Common myeloid progenitor, CD34-positive (primary cell): ENCODE measurements around the gene AP3D1.

Source experiments
- CTCF ChIA-PET: fragments of 350-600 bp; sonication (Branson Sonifier 250); formaldehyde crosslinking; loops from one replicate; lab custom pipeline; 2021; ENCODE audit warnings: antibody characterized with exemption; lab: Charles Lee
- POLR2A ChIA-PET: fragments of 350-600 bp; sonication (Branson Sonifier 250); formaldehyde crosslinking; loops from one replicate; lab custom pipeline; 2021; ENCODE audit warnings: antibody characterized with exemption; lab: Charles Lee
- DNase-seq, 3 donors: peaks; one replicate each; pipeline versions ENCODE4 v3.0.0 to v3.0.0-alpha.2; 2013
- H3K27ac ChIP-seq, 2 experiments: 1 replicate in 1 of 2; 2 replicates in 1 of 2; pipeline ENCODE4 v1.7.0; 2013; ENCODE audit warnings: inconsistent platforms in 2 of 2, low read length in 2 of 2, mild to moderate bottlenecking in 2 of 2, low read depth in 1 of 2, moderate library complexity in 1 of 2; ENCODE audit not compliant: severe bottlenecking in 2 of 2, insufficient read depth in 1 of 2, poor library complexity in 1 of 2
- H3K27me3 ChIP-seq, 5 experiments: replicated peaks in 2 of 5; 1 replicate in 3 of 5; 2 replicates in 2 of 5; pipeline versions ENCODE4 v1.6.1 to v1.7.0; 2013; ENCODE audit warnings: low read length in 4 of 5, mild to moderate bottlenecking in 2 of 5, moderate library complexity in 2 of 5, inconsistent platforms in 1 of 5; ENCODE audit not compliant: insufficient read depth in 5 of 5, control insufficient read depth in 4 of 5
- H3K36me3 ChIP-seq, 4 experiments: 1 replicate in 2 of 4; 2 replicates in 2 of 4; pipeline versions ENCODE4 v1.6.1 to v1.7.0; 2013; ENCODE audit warnings: low read length in 3 of 4, control low read depth in 1 of 4, mild to moderate bottlenecking in 1 of 4; ENCODE audit not compliant: control insufficient read depth in 4 of 4, insufficient read depth in 4 of 4
- H3K4me1 ChIP-seq, 4 experiments: 1 replicate in 3 of 4; 2 replicates in 1 of 4; pipeline versions ENCODE4 v1.6.1 to v1.7.1; 2013; ENCODE audit warnings: low read length in 3 of 4, mild to moderate bottlenecking in 3 of 4, control low read depth in 1 of 4, inconsistent platforms in 1 of 4, moderate library complexity in 1 of 4; ENCODE audit not compliant: control insufficient read depth in 4 of 4, insufficient read depth in 4 of 4; ENCODE audit errors: control extremely low read depth in 1 of 4
- H3K4me3 ChIP-seq, 7 experiments: 1 replicate in 4 of 7; 2 replicates in 3 of 7; pipeline versions ENCODE4 v1.5.1 to v1.7.0; 2013; ENCODE audit warnings: mild to moderate bottlenecking in 7 of 7, low read length in 6 of 7, moderate library complexity in 6 of 7, inconsistent platforms in 2 of 7, low read depth in 2 of 7, control low read depth in 1 of 7; ENCODE audit not compliant: insufficient read depth in 4 of 7, control insufficient read depth in 1 of 7; ENCODE audit errors: extremely low read depth in 1 of 7
- H3K9me3 ChIP-seq, 5 experiments: 1 replicate in 4 of 5; 2 replicates in 1 of 5; pipeline versions ENCODE4 v1.6.1 to v1.7.1; 2013; ENCODE audit warnings: low read length in 4 of 5, mild to moderate bottlenecking in 2 of 5, inconsistent platforms in 1 of 5, low read depth in 1 of 5, moderate library complexity in 1 of 5; ENCODE audit not compliant: control insufficient read depth in 4 of 5, insufficient read depth in 2 of 5; ENCODE audit errors: control extremely low read depth in 1 of 5
- WGBS: methylation state at CpG from one replicate; pipeline ENCODE4 v1.1.5; 2013; ENCODE audit not compliant: insufficient coverage; 5-methylcytosine and 5-hydroxymethylcytosine counted together

Gene AP3D1

DNA sequence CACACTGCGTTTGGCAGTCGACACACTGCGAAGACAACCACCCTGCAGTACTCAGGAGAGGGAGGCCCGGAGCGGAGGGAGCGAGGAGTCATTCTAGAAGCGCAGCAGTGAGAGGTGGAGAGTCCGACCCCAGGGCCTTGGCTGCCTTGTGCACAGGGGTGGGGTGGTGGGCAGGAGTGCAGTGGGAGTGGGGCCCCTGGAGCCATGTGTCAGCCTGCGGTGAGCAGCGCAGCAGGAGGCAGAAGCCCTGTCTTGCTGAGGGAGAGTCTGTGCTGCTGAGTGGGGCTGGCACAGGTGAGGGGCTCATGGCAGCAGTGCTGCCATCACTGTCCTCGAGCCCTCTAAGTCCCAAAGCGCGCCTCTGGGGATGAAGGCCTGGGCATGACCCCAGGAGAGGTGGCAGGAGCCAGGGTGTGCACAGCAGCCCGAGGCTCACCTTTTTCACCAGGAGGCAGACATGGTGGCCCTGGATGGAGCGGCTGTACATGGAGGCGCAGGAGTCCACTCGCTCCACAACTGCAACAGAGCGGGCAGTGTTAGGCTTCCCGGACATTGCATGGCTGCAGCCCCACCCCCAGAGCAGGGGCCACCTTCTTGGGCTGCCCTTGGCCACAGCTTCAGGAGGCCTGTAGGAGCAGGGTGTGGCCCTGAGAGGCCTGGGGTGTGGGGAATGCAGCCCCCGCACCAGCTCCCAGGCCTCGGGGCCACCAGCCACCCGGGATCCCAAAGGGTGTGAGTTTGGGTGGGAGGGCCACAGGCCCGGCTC lies 42.9 kb downstream of the AP3D1 start:
- Histone ChIP-seq H3K27ac (no peak overlapping the region), H3K4me3 (no peak overlapping the region), H3K36me3 (peaks cover 15 to 92% (median 65%) of the 10 kb centered on the region in 4 experiments), H3K4me1 (no peaks in the 10 kb centered on the region), H3K27me3 (no peaks in the 10 kb centered on the region), H3K9me3 (peaks cover 0 to 9% (median 3%) of the 10 kb centered on the region in 5 experiments)
- ChIA-PET CTCF (no interaction called here), POLR2A (no interaction called here)
- 96% methylated on average over 19 of the region's 23 CpGs for WGBS
- DNase-seq, result no peak

DNA sequence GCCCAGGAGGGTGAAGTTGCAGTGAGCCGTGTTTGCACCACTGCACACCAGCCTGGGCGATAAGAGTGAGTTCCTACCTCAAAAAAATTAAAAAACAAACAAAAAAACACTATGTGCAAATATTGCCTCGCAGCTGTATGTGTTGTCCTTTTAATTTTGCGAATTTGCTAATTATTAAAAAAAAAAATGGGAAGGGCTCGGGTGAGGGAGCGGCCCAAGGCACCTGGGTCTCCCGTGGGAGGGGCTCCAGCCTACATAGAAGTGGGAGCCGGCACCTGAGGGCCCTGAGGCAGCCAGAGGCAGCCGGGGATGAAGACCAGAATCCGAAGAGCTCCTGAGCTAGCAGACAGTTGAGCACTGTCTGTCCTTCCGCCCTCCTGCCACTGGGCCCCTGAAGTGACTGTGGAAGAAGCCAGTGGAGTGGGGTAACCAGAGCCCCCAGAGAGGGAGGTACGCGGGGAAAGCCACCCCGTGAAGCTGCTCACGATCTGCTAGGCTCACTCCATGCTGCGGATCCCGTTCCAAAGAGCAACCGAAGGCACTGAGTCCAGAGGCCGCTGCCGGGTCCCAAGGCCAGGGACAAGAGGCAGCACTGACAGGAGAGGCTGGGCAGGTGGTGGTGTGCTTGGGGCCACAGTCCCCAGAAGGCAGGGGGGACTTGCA lies 48.2 kb downstream of the AP3D1 start:
- peaks cover 0 to 9% (median 3%) of the 10 kb centered on the region in 5 experiments for H3K9me3 ChIP-seq
- ChIA-PET CTCF (interaction anchor here (1.2 kb wide), 1 partner anchor 19 kb away, joined by 3 read pairs; no protein-coding TSS in a partner anchor), POLR2A (no interaction called here)
- no peaks in the 10 kb centered on the region for H3K27me3 ChIP-seq
- H3K4me1 ChIP-seq, result no peaks in the 10 kb centered on the region
- H3K4me3 ChIP-seq, result no peak overlapping the region
- no peak overlapping the region for H3K27ac ChIP-seq
- DNase-seq, result no peak
- 90% methylated on average over 17 of the region's 20 CpGs for WGBS
- H3K36me3 ChIP-seq, result peaks cover 13 to 74% (median 57%) of the 10 kb centered on the region in 4 experiments

DNA sequence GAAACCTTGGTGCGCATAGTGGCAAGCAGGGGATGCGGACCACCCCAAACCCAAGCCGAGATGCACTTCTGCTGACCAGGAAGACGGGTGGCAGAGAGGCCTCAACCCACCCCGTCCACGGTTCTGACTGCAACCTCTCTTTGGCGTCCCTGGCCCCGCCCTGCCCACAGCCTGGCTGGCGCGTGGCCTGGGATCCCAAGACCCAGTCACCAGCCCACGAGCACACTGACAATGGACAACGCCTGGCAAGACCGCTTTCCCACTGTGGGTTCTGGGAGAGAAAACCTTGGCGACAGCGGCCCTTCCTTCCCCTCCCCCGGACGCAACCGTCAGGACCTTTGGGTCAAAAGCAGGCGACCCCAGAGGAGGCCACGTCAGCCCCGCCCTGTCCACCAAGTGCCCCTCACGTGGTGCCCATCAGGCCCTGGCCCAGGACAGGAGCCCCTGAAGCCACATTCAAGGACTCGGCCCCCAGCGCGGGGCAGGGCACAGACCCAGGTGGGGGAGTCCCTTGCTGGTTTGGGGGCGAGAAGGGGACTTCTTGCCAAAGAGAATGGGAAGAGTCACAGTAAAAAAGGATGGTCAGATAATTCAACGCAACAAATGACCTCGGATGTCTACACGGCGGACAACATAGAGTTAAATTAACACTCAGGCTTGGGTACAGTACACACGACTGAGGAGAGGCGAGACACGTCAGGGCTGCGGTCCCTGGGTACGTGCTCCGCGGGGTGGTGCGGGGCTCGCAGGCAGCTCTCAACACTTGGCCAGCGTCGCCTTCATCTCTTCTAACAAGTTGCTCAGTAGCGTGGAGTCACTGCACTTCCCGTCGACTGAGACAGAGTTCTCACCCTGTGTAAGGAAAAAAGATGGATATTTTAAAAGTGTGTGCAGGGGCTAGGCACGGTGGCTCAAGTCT lies 49.7 kb downstream of the AP3D1 start:
- CTCF ChIA-PET, result no interaction called here
- H3K27me3 ChIP-seq, result no peaks in the 10 kb centered on the region
- H3K4me3 ChIP-seq, result no peak overlapping the region
- H3K36me3 ChIP-seq, result peaks cover 13 to 63% (median 50%) of the 10 kb centered on the region in 4 experiments
- DNase-seq, result no peak
- H3K4me1 ChIP-seq, result peaks cover 0 to 10% (median 9%) of the 10 kb centered on the region in 4 experiments
- H3K9me3 ChIP-seq, result peaks cover 0 to 9% (median 3%) of the 10 kb centered on the region in 5 experiments
- POLR2A ChIA-PET, result no interaction called here
- WGBS, result 96% methylated on average over 31 of the region's 45 CpGs
- H3K27ac ChIP-seq, result no peak overlapping the region

DNA sequence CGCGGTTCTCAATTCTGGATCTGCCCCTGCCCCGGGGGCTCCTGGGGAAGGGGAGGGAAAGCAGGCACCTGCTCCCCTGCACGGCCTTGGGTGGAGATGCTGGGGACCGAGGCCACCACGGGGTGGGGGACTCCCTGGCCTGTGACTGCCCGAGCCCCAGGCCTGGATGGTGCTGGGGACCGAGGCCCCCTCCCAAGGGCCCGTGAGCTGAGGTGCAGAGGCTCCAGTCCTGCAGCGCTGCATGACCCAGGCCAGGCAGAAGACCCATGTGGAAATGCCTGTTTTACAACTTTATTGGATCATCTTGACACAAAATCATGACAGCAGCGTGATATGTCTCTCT lies 50.7 kb downstream of the AP3D1 start:
- 92% methylated on average over 11 of the region's 11 CpGs for WGBS
- Histone ChIP-seq H3K27me3 (no peaks in the 10 kb centered on the region), H3K27ac (no peak overlapping the region), H3K9me3 (peaks cover 0 to 3% (median 0%) of the 10 kb centered on the region in 5 experiments), H3K36me3 (peaks cover 6 to 54% (median 41%) of the 10 kb centered on the region in 4 experiments), H3K4me3 (no peak overlapping the region), H3K4me1 (peaks cover 0 to 10% (median 9%) of the 10 kb centered on the region in 4 experiments)
- POLR2A ChIA-PET, result no interaction called here
- CTCF ChIA-PET, result no interaction called here
- no peak for DNase-seq

DNA sequence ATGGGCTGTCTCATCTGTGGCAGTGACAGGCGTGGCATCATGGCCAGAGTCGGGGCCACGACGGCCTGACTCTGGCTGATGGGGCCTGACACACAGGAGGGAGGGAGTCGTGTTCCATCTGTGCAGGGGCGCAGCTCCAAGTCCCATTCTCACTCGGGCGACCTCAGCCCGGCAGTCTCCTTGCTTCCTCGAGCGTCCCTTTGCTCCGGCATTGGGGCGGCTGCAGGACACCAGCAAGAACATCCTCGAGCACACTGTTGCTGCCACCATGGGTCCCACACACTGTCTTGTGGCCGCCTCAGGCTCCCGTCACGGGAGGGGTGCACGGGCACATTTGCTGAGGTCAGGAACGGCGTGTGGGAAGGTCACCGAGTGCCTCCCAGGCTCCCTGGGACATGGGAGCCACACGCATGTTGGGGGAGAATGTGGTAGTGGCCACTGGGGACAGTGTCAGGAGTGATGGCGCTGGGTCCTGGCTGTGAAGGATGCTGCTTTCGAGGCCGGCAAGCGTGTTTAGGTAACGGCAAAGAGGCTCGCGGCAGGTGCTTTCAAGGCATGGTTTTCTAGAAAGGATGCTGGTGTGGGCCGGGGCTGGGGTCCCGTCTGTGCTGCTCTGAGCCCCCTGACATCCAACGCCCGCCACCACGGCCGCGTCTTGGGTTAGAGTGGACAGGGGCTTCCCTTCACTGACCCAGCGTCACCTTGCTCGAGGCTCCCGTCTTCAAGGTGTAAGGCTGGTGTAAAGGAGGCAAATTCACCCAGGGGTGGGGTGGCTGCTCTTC lies 51.2 kb downstream of the AP3D1 start:
- WGBS, result 96% methylated on average over 38 of the region's 39 CpGs
- no peak overlapping the region for H3K27ac ChIP-seq
- H3K36me3 ChIP-seq, result peaks cover 6 to 48% (median 37%) of the 10 kb centered on the region in 4 experiments
- ChIA-PET CTCF (no interaction called here), POLR2A (no interaction called here)
- H3K4me3 ChIP-seq, result no peak overlapping the region
- H3K27me3 ChIP-seq, result no peaks in the 10 kb centered on the region
- DNase-seq, result no peak
- no peaks in the 10 kb centered on the region for H3K9me3 ChIP-seq
- peaks cover 0 to 15% (median 14%) of the 10 kb centered on the region in 4 experiments for H3K4me1 ChIP-seq

DNA sequence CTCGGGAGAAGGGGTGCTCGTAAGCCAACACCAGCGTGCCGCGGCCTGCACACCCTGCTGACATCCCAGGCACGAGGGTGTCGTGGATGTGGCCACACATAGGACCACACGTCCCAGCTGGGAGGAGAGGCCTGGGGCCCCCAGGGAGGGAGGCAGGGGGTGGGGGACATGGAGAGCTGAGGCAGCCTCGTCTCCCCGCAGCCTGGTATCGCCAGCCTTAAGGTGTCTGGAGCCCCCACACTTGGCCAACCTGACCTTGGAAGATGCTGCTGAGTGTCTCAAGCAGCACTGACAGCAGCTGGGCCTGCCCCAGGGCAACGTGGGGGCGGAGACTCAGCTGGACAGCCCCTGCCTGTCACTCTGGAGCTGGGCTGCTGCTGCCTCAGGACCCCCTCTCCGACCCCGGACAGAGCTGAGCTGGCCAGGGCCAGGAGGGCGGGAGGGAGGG lies 52.3 kb downstream of the AP3D1 start:
- no peak overlapping the region for H3K27ac ChIP-seq
- WGBS, result 95% methylated on average over 8 of the region's 16 CpGs
- no peaks in the 10 kb centered on the region for H3K27me3 ChIP-seq
- H3K4me3 ChIP-seq, result no peak overlapping the region
- ChIA-PET CTCF (no interaction called here), POLR2A (no interaction called here)
- peaks cover 2 to 40% (median 30%) of the 10 kb centered on the region in 4 experiments for H3K36me3 ChIP-seq
- peaks cover 5 to 26% (median 24%) of the 10 kb centered on the region in 4 experiments for H3K4me1 ChIP-seq
- no peaks in the 10 kb centered on the region for H3K9me3 ChIP-seq
- DNase-seq, result no peak
